Smooth muscle cell (in vitro differentiated cells): ENCODE measurements around the gene TTC39A. TPM values are rescaled to one million over a fixed set of nuclear protein-coding genes. Genes with fewer than 3 reads are reported as not detected.

Experiments used
- DNase-seq: peaks from one replicate; lab custom pipeline; 2025; ENCODE audit not compliant: unreplicated experiment; lab: John Stamatoyannopoulos, UW
- H2AFZ ChIP-seq: fragments of 200-600 bp; sonication (generic); 2 replicates; pipeline ENCODE4 v1.6.0; 2016; ENCODE audit warnings: antibody characterized with exemption, low read depth, mild to moderate bottlenecking
- H3F3A ChIP-seq: fragments of 200-600 bp; sonication (generic); 2 replicates; pipeline ENCODE4 v1.6.0; 2017; ENCODE audit warnings: antibody characterized with exemption, low read depth
- H3K27ac ChIP-seq: fragments of 200-600 bp; sonication (generic); 2 replicates; pipeline ENCODE4 v1.5.1; 2016; ENCODE audit warnings: low read depth, mild to moderate bottlenecking
- H3K27me3 ChIP-seq: fragments of 200-600 bp; sonication (generic); 2 replicates; pipeline ENCODE4 v1.6.1; 2016; ENCODE audit warnings: low read depth, mild to moderate bottlenecking
- H3K36me3 ChIP-seq: fragments of 200-600 bp; sonication (generic); 2 replicates; pipeline ENCODE4 v1.5.1; 2016; ENCODE audit warnings: low read depth
- H3K4me1 ChIP-seq: fragments of 200-600 bp; sonication (generic); 2 replicates; pipeline ENCODE4 v1.5.1; 2016; ENCODE audit warnings: low read depth
- H3K4me2 ChIP-seq: fragments of 200-600 bp; sonication (generic); 2 replicates; pipeline ENCODE4 v1.6.0; 2016; ENCODE audit warnings: mild to moderate bottlenecking
- H3K4me3 ChIP-seq: fragments of 200-600 bp; sonication (generic); 2 replicates; pipeline ENCODE4 v1.5.1; 2016; ENCODE audit warnings: mild to moderate bottlenecking
- H3K79me2 ChIP-seq: fragments of 200-600 bp; sonication (generic); 2 replicates; pipeline ENCODE4 v1.6.0; 2016; ENCODE audit warnings: low read depth, mild to moderate bottlenecking
- H3K9ac ChIP-seq: fragments of 200-600 bp; sonication (generic); 2 replicates; pipeline ENCODE4 v1.6.0; 2016; ENCODE audit warnings: low read depth
- H3K9me3 ChIP-seq: fragments of 200-600 bp; sonication (generic); replicated peaks from 2 replicates; pipeline ENCODE4 v1.5.1; 2016; ENCODE audit warnings: low read depth
- H4K20me1 ChIP-seq: fragments of 200-600 bp; sonication (generic); 2 replicates; pipeline ENCODE4 v1.6.0; 2016; ENCODE audit warnings: low read depth
- WGBS: methylation state at CpG from one replicate; pipeline ENCODE4 v1.1.7; 2016; ENCODE audit warnings: low lambda C conversion rate; 5-methylcytosine and 5-hydroxymethylcytosine counted together
- polyA plus RNA-seq: library from polyadenylated mRNA; unstranded; fragments of >200 nt; fragmentation: Nextera tagmentation; extraction: Ambion mirVana; gene quantifications from 2 replicates; pipeline ENCODE4 v1.2.1, GENCODE V29; 2016
- total RNA-seq: library from RNA; depleted of rRNA; stranded (reverse); fragments of >200 nt; gene quantifications from 2 replicates; pipeline ENCODE4 v1.2.3, GENCODE V29; 2014
- TF ChIP-seq, protein P1 (sequence below): fragments of 200-600 bp; sonication (generic); IDR thresholded peaks from 2 replicates; pipeline ENCODE4 v1.5.1; 2017; ENCODE audit warnings: borderline replicate concordance, mild to moderate bottlenecking, antibody characterized with exemption; ENCODE audit not compliant: insufficient read depth, poor library complexity, severe bottlenecking

Gene TTC39A
- total and polyA plus RNA-seq, 2 experiments from 2014 or later: 0.27 to 2.2 TPM

DNA sequence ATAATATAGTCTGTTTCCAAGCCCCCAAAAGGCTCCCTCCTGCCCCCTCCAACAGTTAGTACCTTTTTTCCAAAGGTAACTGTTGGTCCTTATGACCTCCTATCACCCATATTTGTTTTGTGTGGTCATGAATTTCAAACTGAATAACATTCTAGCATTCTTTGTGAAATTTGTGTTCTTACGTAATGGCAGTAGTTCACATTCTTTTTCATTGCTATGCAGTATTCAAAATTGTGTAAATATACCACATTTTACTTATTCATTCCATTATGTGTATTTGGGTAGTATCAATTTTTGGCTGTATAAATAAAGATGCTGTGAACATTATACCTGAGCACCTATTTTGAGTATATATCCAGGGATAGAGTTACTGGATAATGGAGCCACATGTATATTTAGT lies 80.9 kb downstream of the TTC39A start:
- peaks cover 100% of the 10 kb centered on the region for H4K20me1 ChIP-seq

GRCh38 chr1:51247499-51247898 lies 82.9 kb downstream of the TTC39A start:
- Histone ChIP-seq H2AFZ (no peak overlapping the region), H3K4me1 (no peaks in the 10 kb centered on the region), H3K79me2 (peaks cover 100% of the 10 kb centered on the region), H3K36me3 (no peaks in the 10 kb centered on the region), H3K27me3 (no peaks in the 10 kb centered on the region), H3K4me3 (no peak overlapping the region), H3K9me3 (no peaks in the 10 kb centered on the region), H3K4me2 (no peak overlapping the region), H3F3A (no peaks in the 10 kb centered on the region), H3K27ac (no peak overlapping the region), H3K9ac (no peak overlapping the region), H4K20me1 (peaks cover 100% of the 10 kb centered on the region)
- DNase-seq: no peak
- TF ChIP-seq, protein P1, sequence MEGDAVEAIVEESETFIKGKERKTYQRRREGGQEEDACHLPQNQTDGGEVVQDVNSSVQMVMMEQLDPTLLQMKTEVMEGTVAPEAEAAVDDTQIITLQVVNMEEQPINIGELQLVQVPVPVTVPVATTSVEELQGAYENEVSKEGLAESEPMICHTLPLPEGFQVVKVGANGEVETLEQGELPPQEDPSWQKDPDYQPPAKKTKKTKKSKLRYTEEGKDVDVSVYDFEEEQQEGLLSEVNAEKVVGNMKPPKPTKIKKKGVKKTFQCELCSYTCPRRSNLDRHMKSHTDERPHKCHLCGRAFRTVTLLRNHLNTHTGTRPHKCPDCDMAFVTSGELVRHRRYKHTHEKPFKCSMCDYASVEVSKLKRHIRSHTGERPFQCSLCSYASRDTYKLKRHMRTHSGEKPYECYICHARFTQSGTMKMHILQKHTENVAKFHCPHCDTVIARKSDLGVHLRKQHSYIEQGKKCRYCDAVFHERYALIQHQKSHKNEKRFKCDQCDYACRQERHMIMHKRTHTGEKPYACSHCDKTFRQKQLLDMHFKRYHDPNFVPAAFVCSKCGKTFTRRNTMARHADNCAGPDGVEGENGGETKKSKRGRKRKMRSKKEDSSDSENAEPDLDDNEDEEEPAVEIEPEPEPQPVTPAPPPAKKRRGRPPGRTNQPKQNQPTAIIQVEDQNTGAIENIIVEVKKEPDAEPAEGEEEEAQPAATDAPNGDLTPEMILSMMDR: no peak
- WGBS: 94% methylated on average over 1 of the region's 1 CpG

More for the DNA sequence above, 80.9 kb downstream of the TTC39A start:
- Histone ChIP-seq H3K27ac (no peak overlapping the region), H3K9me3 (no peaks in the 10 kb centered on the region), H3K9ac (no peak overlapping the region), H3K4me1 (no peaks in the 10 kb centered on the region), H3K79me2 (peaks cover 100% of the 10 kb centered on the region), H3K4me2 (no peak overlapping the region), H3K36me3 (no peaks in the 10 kb centered on the region), H3F3A (no peaks in the 10 kb centered on the region), H3K4me3 (no peak overlapping the region), H2AFZ (no peak overlapping the region), H3K27me3 (no peaks in the 10 kb centered on the region)
- no peak for DNase-seq
- WGBS: 97% methylated on average over 1 of the region's 1 CpG
- TF ChIP-seq, protein P1: no peak

- no peak overlapping the region for H3K9ac ChIP-seq
- H3K4me3 ChIP-seq: no peak overlapping the region
- no peak for DNase-seq
- H3F3A ChIP-seq: no peaks in the 10 kb centered on the region
- no peak overlapping the region for H3K4me2 ChIP-seq
- H3K4me1 ChIP-seq: no peaks in the 10 kb centered on the region
- no peak overlapping the region for H3K27ac ChIP-seq
- H3K36me3 ChIP-seq: no peaks in the 10 kb centered on the region
- H4K20me1 ChIP-seq: peaks cover 100% of the 10 kb centered on the region
- TF ChIP-seq, protein P1: no peak
- no peaks in the 10 kb centered on the region for H3K27me3 ChIP-seq
- no peaks in the 10 kb centered on the region for H3K9me3 ChIP-seq
- no peak overlapping the region for H2AFZ ChIP-seq
- peaks cover 100% of the 10 kb centered on the region for H3K79me2 ChIP-seq
- WGBS: 87% methylated on average over 2 of the region's 2 CpGs
Measured at GRCh38 chr1:51247022-51247421, 83.3 kb downstream of the TTC39A start.

DNA sequence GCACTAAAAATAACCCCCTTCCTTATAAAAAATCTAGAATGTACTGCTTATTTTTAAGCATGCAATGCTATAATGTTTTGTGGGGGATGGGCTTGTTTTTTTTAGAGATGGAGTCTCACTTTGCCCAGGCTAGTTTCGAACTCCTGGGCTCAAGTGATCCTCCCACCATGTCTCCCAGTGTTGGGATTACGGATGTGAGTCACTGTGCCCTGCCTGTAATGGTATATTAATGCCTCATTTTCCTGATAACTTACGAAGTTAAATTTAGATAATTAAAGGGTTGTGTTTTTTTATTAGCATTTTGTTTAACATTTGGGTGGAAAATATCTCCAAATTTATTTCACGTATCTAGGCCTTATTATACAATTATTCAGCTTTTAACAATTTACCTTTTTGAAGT lies 87.8 kb downstream of the TTC39A start:
- H3K9me3 ChIP-seq: no peaks in the 10 kb centered on the region
- H4K20me1 ChIP-seq: peaks cover 100% of the 10 kb centered on the region
- H2AFZ ChIP-seq: no peak overlapping the region
- H3K4me1 ChIP-seq: peaks cover 16% of the 10 kb centered on the region
- H3K4me3 ChIP-seq: no peak overlapping the region
- H3K9ac ChIP-seq: no peak overlapping the region
- peak overlapping the region; percentile 29 for H3K27ac ChIP-seq
- no peak for DNase-seq
- H3K79me2 ChIP-seq: peaks cover 100% of the 10 kb centered on the region
- TF ChIP-seq, protein P1: no peak
- H3K4me2 ChIP-seq: peak overlapping the region; percentile 28
- WGBS: 62% methylated on average over 4 of the region's 4 CpGs
- H3K27me3 ChIP-seq: no peaks in the 10 kb centered on the region
- no peaks in the 10 kb centered on the region for H3K36me3 ChIP-seq
- H3F3A ChIP-seq: no peaks in the 10 kb centered on the region
